Fibroblast of lung (primary cell): ENCODE measurements around the gene GPR101. TPM values are rescaled to one million over a fixed set of nuclear protein-coding genes. Genes with fewer than 3 reads are reported as not detected.
A peak's percentile ranks its signal among the peaks of the same experiment; 100 is the strongest.

ENCODE experiments used
- DNase-seq, 2 donors: peaks; one replicate each; pipeline versions ENCODE4 v3.0.0 to v3.0.0-alpha.2; 2010; ENCODE audit warnings: low read depth in 2 of 2
- H2AFZ ChIP-seq: 2 replicates; pipeline ENCODE4 v1.5.1; 2012; ENCODE audit warnings: low read length, control low read depth, inconsistent platforms
- H3K27ac ChIP-seq: 2 replicates; pipeline ENCODE4 v1.5.1; 2011; ENCODE audit warnings: low read length, control low read depth; ENCODE audit not compliant: insufficient read depth
- H3K27me3 ChIP-seq: 2 replicates; pipeline ENCODE4 v1.5.1; 2011; ENCODE audit warnings: mild to moderate bottlenecking, low read length; ENCODE audit not compliant: control insufficient read depth, insufficient read depth
- H3K36me3 ChIP-seq: 2 replicates; pipeline ENCODE4 v1.5.1; 2011; ENCODE audit warnings: low read length; ENCODE audit not compliant: control insufficient read depth, insufficient read depth
- H3K4me1 ChIP-seq: 2 replicates; pipeline ENCODE4 v1.5.1; 2011; ENCODE audit warnings: low read length; ENCODE audit not compliant: control insufficient read depth, insufficient read depth; ENCODE audit errors: extremely low read depth
- H3K4me2 ChIP-seq: 2 replicates; pipeline ENCODE4 v1.5.1; 2011; ENCODE audit warnings: low read length, control low read depth; ENCODE audit not compliant: insufficient read depth; ENCODE audit errors: extremely low read depth
- H3K4me3 ChIP-seq, 4 experiments: fragments of 200-600 bp in 1 of 4; sonication (generic) in 1 of 4; replicated peaks in 1 of 4; 2 replicates each; pipeline ENCODE4 v1.5.1; 2011 to 2016; ENCODE audit warnings: low read length in 4 of 4, low read depth in 3 of 4, mild to moderate bottlenecking in 3 of 4, control low read depth in 2 of 4, inconsistent platforms in 1 of 4, mixed read lengths in 1 of 4; ENCODE audit not compliant: insufficient read depth in 1 of 4; ENCODE audit errors: control extremely low read depth in 1 of 4
- H3K79me2 ChIP-seq: 2 replicates; pipeline ENCODE4 v1.5.1; 2012; ENCODE audit warnings: mild to moderate bottlenecking, low read length, inconsistent platforms; ENCODE audit not compliant: control insufficient read depth, insufficient read depth
- H3K9ac ChIP-seq: 2 replicates; pipeline ENCODE4 v1.5.1; 2011; ENCODE audit warnings: mild to moderate bottlenecking, low read length, control low read depth; ENCODE audit not compliant: insufficient read depth
- H3K9me3 ChIP-seq: 2 replicates; pipeline ENCODE4 v1.5.1; 2012; ENCODE audit warnings: low read depth, low read length; ENCODE audit not compliant: control insufficient read depth, insufficient read depth
- H4K20me1 ChIP-seq: 2 replicates; pipeline ENCODE4 v1.5.1; 2011; ENCODE audit warnings: low read length; ENCODE audit not compliant: control insufficient read depth, insufficient read depth; ENCODE audit errors: extremely low read depth
- EZH2 ChIP-seq: IDR thresholded peaks from 2 replicates; pipeline ENCODE4 v1.5.1; 2012; ENCODE audit warnings: low read length, control low read depth, mild to moderate bottlenecking; ENCODE audit errors: missing control alignments
- polyA plus RNA-seq, 2 donors: library from polyadenylated mRNA; depleted of rRNA in 1 of 2; stranded (reverse) in 1 of 2; unstranded in 1 of 2; fragments of >200 nt; gene quantifications; 2 replicates each; pipeline ENCODE4 v1.2.1, GENCODE V29; 2011 to 2012; ENCODE audit warnings: missing spikeins in 1 of 2
- total RNA-seq: library from RNA; depleted of rRNA; stranded (reverse); fragments of >200 nt; gene quantifications from 2 replicates; pipeline ENCODE4 v1.2.1, GENCODE V29; 2014
- TF ChIP-seq, protein P1 (sequence below), 2 donors: IDR thresholded peaks in 1 of 2; conservative IDR thresholded peaks in 1 of 2; 1 replicate in 1 of 2; 2 replicates in 1 of 2; pipeline ENCODE4 v1.5.1; 2011 to 2012; ENCODE audit warnings: low read length in 2 of 2, control low read depth in 1 of 2, inconsistent platforms in 1 of 2, low read depth in 1 of 2, mild to moderate bottlenecking in 1 of 2

GPR101 gene
- total and polyA plus RNA-seq, 2 donors (not counting 1 experiment from before 2014, with no cell fraction given): not detected

DNA sequence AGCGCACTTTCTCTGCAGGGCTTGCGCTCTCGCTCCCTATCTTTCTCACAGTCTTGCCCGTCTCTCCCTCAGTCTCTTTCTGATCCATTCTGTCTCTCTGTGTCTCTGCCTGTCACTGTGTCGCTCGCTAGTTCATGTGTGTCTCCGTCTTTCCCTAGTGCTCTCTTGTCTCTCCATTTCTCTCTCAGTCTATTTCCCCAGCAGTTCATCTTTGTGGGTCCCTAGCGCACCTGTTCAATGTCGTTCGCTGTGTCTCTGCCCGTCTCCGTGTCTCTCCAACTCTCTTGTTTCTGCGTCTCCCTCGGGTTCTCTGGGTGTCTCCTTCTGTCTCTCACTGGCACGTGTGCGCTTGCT, 1.5 kb downstream of the GPR101 start:
- no peak for TF ChIP-seq EZH2
- Histone ChIP-seq H3K27ac (no peak overlapping the region), H3K36me3 (no peaks in the 10 kb centered on the region), H4K20me1 (no peaks in the 10 kb centered on the region), H3K4me1 (no peaks in the 10 kb centered on the region), H3K9ac (no peak overlapping the region), H3K9me3 (no peaks in the 10 kb centered on the region), H3K4me2 (peak overlapping the region; percentile 62), H3K4me3 (peak overlapping the region; percentile 14 to 64 (median 46)), H2AFZ (peak overlapping the region; percentile 15), H3K27me3 (peaks cover 22% of the 10 kb centered on the region), H3K79me2 (no peaks in the 10 kb centered on the region)
- no peak for DNase-seq

DNA sequence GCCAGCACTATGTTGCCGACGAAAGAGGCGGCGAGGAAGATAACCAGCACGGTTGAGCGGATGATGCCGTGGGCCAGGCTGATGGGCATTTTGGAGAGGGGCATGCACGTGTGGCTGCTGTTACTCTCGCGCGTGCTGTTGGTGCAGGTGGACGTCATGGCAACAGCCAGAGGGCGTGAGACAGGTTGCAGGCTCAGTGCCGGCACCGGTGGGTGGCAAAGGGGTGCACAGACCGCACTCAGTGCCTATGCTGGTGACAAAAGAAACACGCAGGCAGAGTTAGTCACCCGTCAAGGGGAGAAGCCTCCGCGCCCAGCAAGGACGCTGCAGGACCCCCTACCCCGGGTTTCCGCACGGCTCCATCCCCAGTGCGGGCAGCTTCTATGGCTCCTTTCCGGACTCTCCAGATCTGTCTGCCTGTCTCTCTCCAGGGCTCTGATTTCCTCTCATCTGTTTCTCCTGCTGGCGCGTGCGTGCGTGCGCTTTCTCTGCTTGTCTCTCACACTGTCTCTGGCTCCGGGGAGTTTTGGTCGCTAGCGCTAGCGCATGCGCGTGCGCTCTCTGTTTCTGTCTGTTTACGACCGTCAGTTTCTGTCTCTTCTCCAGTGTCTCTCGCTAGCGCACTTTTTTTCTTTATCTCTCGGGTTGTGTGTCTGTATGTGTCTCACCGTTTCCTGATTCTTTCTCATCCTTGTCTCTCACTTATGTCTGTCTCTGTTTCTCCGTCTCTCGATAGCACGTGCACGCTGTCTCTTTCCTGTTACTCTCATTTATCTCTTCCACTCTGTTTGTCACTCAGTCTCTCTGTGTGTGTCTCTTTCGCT, 2.1 kb downstream of the GPR101 start:
- H3K4me1 ChIP-seq: no peaks in the 10 kb centered on the region
- DNase-seq: peak; percentile 18 to 29
- no peaks in the 10 kb centered on the region for H3K9me3 ChIP-seq
- no peak for TF ChIP-seq EZH2
- TF ChIP-seq, protein P1, sequence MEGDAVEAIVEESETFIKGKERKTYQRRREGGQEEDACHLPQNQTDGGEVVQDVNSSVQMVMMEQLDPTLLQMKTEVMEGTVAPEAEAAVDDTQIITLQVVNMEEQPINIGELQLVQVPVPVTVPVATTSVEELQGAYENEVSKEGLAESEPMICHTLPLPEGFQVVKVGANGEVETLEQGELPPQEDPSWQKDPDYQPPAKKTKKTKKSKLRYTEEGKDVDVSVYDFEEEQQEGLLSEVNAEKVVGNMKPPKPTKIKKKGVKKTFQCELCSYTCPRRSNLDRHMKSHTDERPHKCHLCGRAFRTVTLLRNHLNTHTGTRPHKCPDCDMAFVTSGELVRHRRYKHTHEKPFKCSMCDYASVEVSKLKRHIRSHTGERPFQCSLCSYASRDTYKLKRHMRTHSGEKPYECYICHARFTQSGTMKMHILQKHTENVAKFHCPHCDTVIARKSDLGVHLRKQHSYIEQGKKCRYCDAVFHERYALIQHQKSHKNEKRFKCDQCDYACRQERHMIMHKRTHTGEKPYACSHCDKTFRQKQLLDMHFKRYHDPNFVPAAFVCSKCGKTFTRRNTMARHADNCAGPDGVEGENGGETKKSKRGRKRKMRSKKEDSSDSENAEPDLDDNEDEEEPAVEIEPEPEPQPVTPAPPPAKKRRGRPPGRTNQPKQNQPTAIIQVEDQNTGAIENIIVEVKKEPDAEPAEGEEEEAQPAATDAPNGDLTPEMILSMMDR (conservative IDR thresholded peaks at IDR 0.05 in 1 of 2, IDR thresholded peaks at IDR 0.05 in 1 of 2; ENCODE audit: low read depth in 1 of 2, low read length in 2 of 2): no peak
- H3K36me3 ChIP-seq: no peaks in the 10 kb centered on the region
- H4K20me1 ChIP-seq: no peaks in the 10 kb centered on the region
- no peak overlapping the region for H3K27ac ChIP-seq
- no peak overlapping the region for H3K9ac ChIP-seq
- no peaks in the 10 kb centered on the region for H3K79me2 ChIP-seq
- peak overlapping the region; percentile 14 to 64 (median 46) for H3K4me3 ChIP-seq
- H3K27me3 ChIP-seq: peaks cover 22% of the 10 kb centered on the region
- H2AFZ ChIP-seq: peak overlapping the region; percentile 15
- peak overlapping the region; percentile 62 for H3K4me2 ChIP-seq

DNA sequence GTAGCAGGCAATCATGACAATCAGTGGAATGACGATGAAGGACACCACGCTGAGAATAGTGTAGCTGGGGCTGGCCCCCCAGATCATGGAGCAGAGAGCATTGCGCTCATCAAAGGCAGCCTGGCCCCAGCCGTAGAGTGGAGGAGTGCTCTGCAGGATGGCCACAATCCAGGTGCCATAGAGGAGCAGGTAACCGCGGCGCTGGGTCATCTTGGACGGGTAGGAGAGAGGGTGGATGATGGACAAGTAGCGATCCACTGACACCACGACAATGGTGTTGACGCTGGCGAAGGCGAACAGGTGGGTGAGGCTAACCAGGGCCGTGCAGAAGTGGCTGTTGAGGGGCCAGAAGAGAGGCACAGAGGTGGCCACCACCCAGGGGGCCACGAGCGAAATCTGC, 2.8 kb downstream of the GPR101 start:
- Histone ChIP-seq H3K4me2 (no peak overlapping the region), H3K9me3 (no peaks in the 10 kb centered on the region), H3K27ac (no peak overlapping the region), H2AFZ (no peak overlapping the region), H3K27me3 (peaks cover 22% of the 10 kb centered on the region), H3K36me3 (no peaks in the 10 kb centered on the region), H4K20me1 (no peaks in the 10 kb centered on the region), H3K9ac (no peak overlapping the region), H3K4me1 (no peaks in the 10 kb centered on the region), H3K79me2 (no peaks in the 10 kb centered on the region), H3K4me3 (no peak overlapping the region)
- TF ChIP-seq, protein P1 (conservative IDR thresholded peaks at IDR 0.05 in 1 of 2, IDR thresholded peaks at IDR 0.05 in 1 of 2; ENCODE audit: low read depth in 1 of 2, low read length in 2 of 2): no peak
- no peak for TF ChIP-seq EZH2
- no peak for DNase-seq
